Heart right ventricle (tissue), 16 donors: ENCODE measurements around the gene IL16. TPM values are rescaled to one million over a fixed set of nuclear protein-coding genes. Genes with fewer than 3 reads are reported as not detected.

Experiments
- ATAC-seq, 8 donors: fragments of 200-7000 bp; cut with Tn5 transposase; one replicate each; pipeline ENCODE4 v1.9.1; 2020; ENCODE audit warnings: mild to moderate bottlenecking in 8 of 8, moderate library complexity in 8 of 8, moderate number of reproducible peaks in 1 of 8
- DNase-seq, 2 donors: peaks; one replicate each; pipeline ENCODE4 v3.0.0-alpha.2; 2020
- H3K27ac ChIP-seq, 10 donors: fragments of 200-600 bp; sonication (generic) in 2 of 10; one replicate each; pipeline versions ENCODE4 v1.5.0 to v1.8.0; 2020 to 2022; ENCODE audit warnings: mild to moderate bottlenecking in 3 of 10
- H3K27me3 ChIP-seq, 7 donors: fragments of 200-600 bp; one replicate each; pipeline ENCODE4 v1.8.0; 2021 to 2022; ENCODE audit warnings: mild to moderate bottlenecking in 2 of 7
- H3K36me3 ChIP-seq, 9 donors: fragments of 200-600 bp; sonication (generic) in 1 of 9; one replicate each; pipeline versions ENCODE4 v1.5.0 to v1.8.0; 2020 to 2022; ENCODE audit warnings: mild to moderate bottlenecking in 2 of 9
- H3K4me1 ChIP-seq, 9 donors: fragments of 200-600 bp; sonication (generic) in 1 of 9; one replicate each; pipeline versions ENCODE4 v1.5.0 to v1.8.0; 2020 to 2022; ENCODE audit warnings: mild to moderate bottlenecking in 4 of 9
- H3K4me3 ChIP-seq, 10 donors: fragments of 200-600 bp; sonication (generic) in 2 of 10; one replicate each; pipeline versions ENCODE4 v1.5.0 to v1.8.0; 2020 to 2022; ENCODE audit warnings: mild to moderate bottlenecking in 7 of 10, moderate library complexity in 2 of 10
- H3K9me3 ChIP-seq, 11 donors: fragments of 200-600 bp in 10 of 11; sonication (generic) in 2 of 11; one replicate each; pipeline versions ENCODE4 v1.5.0 to v1.8.0; 2013 to 2022; ENCODE audit warnings: mild to moderate bottlenecking in 2 of 11, control low read depth in 1 of 11, moderate library complexity in 1 of 11
- WGBS, 2 donors: extraction: QIAGEN DNeasy Blood & Tissue Kit; methylation state at CpG; one replicate each; pipeline ENCODE4 v1.1.7; 2013; ENCODE audit warnings: inconsistent platforms in 1 of 2; 5-methylcytosine and 5-hydroxymethylcytosine counted together
- intact Hi-C, 10 donors: fragments of 100-400 bp; cut with DNase I; formaldehyde crosslinking; loops; one replicate each; pipeline versions ENCODE4 v1.11.1 to v1.14.2; 2022
- polyA plus RNA-seq, 2 donors: library from polyadenylated mRNA; stranded (reverse); fragments of 200-250 nt; gene quantifications; one replicate each; pipeline ENCODE4 v1.2.3, GENCODE V29; 2013
- total RNA-seq, 10 donors: library from RNA; stranded (reverse); fragmentation: NEBNext Ultra II Directional in 3 of 10; extraction: Animal tissue kit (Norgen Biotek cat#: 25700) in 3 of 10; gene quantifications; one replicate each; pipeline versions ENCODE4 v1.2.1 to v1.2.4, GENCODE V29; 2021 to 2023
- TF ChIP-seq, protein P1 (sequence below), 9 donors: fragments of 200-600 bp; sonication (generic) in 2 of 9; IDR thresholded peaks; one replicate each; pipeline versions ENCODE4 v1.5.0 to v1.8.0; 2021 to 2022; ENCODE audit warnings: antibody characterized with exemption in 9 of 9, mild to moderate bottlenecking in 5 of 9, moderate library complexity in 1 of 9
- donor health status: Arrhythmogenic right ventricular cardiomyopathy.
- donor health status: ischemic (EF 13 %, LVEDD 7.1; RV severe dilation, severe dysfunction).
- donor health status: healthy with polysubstance abuse.
- donor health status: DM: no; HTN: yes; CAD: no.
- donor health status: DM: no; HTN: no; CAD: no.
- donor health status: ischemic (EF 25% LVEDD 6.9; RV normal size, moderate dysfunction).
- donor health status: ischemic (EF 25% LVEDD 5.7; RV mildly dilated, moderate dysfunction).
- donor health status: healthy.
- donor health status: DM: yes; HTN: yes; CAD: no.
- donor health status: Ischemic cardiomyopathy.
- donor health status: ischemic (EF 35%, LVEDD 5.7; RV mildly dilated, moderate dysfunction).
- donor health status: nonischemic (EF 11% LVEDD 7.7; RV severe dilation, severe dysfunction).
- donor health status: DM: yes; HTN: yes; CAD: no.
- donor health status: PGD.
- donor health status: ischemic (EF 29% LVEDD 5.4; RV normal size, mild dysfunction).
- donor health status: nonischemic (EF 23%, LVEDD 6.1; RV moderate dilation, normal function).

The IL16 gene
- total and polyA plus RNA-seq, 12 donors: 3.3 to 13.1 (median 4.2) TPM

DNA sequence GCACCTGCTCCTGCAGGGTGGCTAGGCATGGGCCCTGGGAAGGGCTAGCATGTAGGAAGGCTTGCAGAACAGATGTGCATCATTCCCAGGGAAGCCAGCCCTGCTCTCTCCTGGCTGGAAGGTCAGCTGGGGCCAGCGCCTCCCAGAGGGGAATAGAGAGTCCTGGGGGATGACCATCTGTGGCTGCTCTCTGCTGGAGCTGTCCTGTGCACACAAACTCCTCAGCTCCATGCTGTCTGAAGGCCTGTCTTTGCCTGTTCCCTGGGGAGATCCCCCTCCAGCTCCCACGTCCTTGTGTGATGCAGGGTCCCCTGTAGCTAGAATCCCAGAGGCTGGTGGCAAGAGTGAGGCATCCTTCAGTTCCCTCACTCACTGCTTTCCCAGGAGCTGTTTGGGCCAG is 19.3 kb downstream of the IL16 start:
- TF ChIP-seq, protein P1, sequence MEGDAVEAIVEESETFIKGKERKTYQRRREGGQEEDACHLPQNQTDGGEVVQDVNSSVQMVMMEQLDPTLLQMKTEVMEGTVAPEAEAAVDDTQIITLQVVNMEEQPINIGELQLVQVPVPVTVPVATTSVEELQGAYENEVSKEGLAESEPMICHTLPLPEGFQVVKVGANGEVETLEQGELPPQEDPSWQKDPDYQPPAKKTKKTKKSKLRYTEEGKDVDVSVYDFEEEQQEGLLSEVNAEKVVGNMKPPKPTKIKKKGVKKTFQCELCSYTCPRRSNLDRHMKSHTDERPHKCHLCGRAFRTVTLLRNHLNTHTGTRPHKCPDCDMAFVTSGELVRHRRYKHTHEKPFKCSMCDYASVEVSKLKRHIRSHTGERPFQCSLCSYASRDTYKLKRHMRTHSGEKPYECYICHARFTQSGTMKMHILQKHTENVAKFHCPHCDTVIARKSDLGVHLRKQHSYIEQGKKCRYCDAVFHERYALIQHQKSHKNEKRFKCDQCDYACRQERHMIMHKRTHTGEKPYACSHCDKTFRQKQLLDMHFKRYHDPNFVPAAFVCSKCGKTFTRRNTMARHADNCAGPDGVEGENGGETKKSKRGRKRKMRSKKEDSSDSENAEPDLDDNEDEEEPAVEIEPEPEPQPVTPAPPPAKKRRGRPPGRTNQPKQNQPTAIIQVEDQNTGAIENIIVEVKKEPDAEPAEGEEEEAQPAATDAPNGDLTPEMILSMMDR (IDR thresholded peaks at IDR 0.05): no peak
- no peak overlapping the region for H3K27ac ChIP-seq
- no peak for DNase-seq
- H3K4me1 ChIP-seq: peaks cover 0 to 9% (median 2%) of the 10 kb centered on the region in 9 donors
- peaks cover 0 to 29% (median 11%) of the 10 kb centered on the region in 11 donors for H3K9me3 ChIP-seq
- H3K36me3 ChIP-seq: no peaks in the 10 kb centered on the region
- intact Hi-C loops: no loop called here
- no peaks in the 10 kb centered on the region for H3K27me3 ChIP-seq
- ATAC-seq: peak in 1 of 8 donors; percentile 24
- WGBS, 2 donors: 58 to 67% methylated on average over 2 of the region's 2 CpGs
- H3K4me3 ChIP-seq: no peak overlapping the region

- Histone ChIP-seq H3K27me3 (no peaks in the 10 kb centered on the region), H3K9me3 (peaks cover 0 to 29% (median 11%) of the 10 kb centered on the region in 11 donors), H3K27ac (no peak overlapping the region), H3K4me3 (no peak overlapping the region), H3K4me1 (peaks cover 0 to 12% (median 5%) of the 10 kb centered on the region in 9 donors), H3K36me3 (no peaks in the 10 kb centered on the region)
- DNase-seq (no peak), ATAC-seq (peak in 1 of 8 donors; percentile 19)
- intact Hi-C loops: no loop called here
- WGBS, 2 donors: 63 to 65% methylated on average over 3 of the region's 3 CpGs
- TF ChIP-seq, protein P1 (IDR thresholded peaks at IDR 0.05): no peak
These were observed 19.7 kb downstream of the IL16 start for GRCh38 chr15:81216422-81216821.

DNA sequence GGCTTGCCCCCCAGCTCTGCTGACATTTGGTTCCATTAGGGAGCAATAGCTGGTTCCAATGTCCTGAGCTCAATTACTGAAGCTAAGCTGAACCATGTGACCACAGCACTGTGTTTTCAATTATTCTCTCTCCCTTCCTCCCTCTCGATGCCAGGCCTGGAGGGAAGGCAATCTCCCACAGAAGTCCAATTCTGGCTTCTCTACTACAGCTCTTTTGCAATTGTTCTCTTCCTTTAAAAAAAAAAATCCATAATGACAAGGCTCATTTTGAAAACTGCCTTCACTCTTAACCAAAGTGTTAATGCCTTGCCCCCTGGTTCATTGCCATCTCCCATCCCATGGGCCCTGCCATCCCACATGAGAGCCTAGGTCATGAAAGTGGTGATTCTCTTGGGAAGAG is 24.8 kb downstream of the IL16 start:
- no peak overlapping the region for H3K4me3 ChIP-seq
- peaks cover 0 to 6% (median 0%) of the 10 kb centered on the region in 9 donors for H3K36me3 ChIP-seq
- no peaks in the 10 kb centered on the region for H3K27me3 ChIP-seq
- ATAC-seq (peak in 4 of 8 donors; percentile 23 to 62 (median 43)), DNase-seq (peak in 1 of 2 donors; percentile 23)
- 32 to 48% methylated on average over 1 of the region's 1 CpG for WGBS, 2 donors
- no peaks in the 10 kb centered on the region for H3K9me3 ChIP-seq
- peaks cover 0 to 40% (median 24%) of the 10 kb centered on the region in 9 donors for H3K4me1 ChIP-seq
- intact Hi-C loops: no loop called here
- TF ChIP-seq, protein P1 (IDR thresholded peaks at IDR 0.05): no peak
- peak overlapping the region in 8 of 10 donors; percentile 4 to 49 (median 24) for H3K27ac ChIP-seq

- intact Hi-C loops: no loop called here
- peaks cover 0 to 6% (median 0%) of the 10 kb centered on the region in 9 donors for H3K36me3 ChIP-seq
- WGBS, 2 donors: 84 to 93% methylated on average over 3 of the region's 3 CpGs
- H3K4me3 ChIP-seq: no peak overlapping the region
- ATAC-seq (no peak), DNase-seq (no peak)
- peaks cover 0 to 40% (median 24%) of the 10 kb centered on the region in 9 donors for H3K4me1 ChIP-seq
- TF ChIP-seq, protein P1 (IDR thresholded peaks at IDR 0.05): no peak
- H3K9me3 ChIP-seq: no peaks in the 10 kb centered on the region
- H3K27ac ChIP-seq: peak overlapping the region in 7 of 10 donors; percentile 4 to 49 (median 32)
- H3K27me3 ChIP-seq: peaks cover 0 to under 1% (median 0%) of the 10 kb centered on the region in 7 donors
These were observed 25.3 kb downstream of the IL16 start for GRCh38 chr15:81222007-81222406.
